Endothelial cell of umbilical vein (primary cell): ENCODE data around the gene MATN4. TPM values are rescaled to one million over a fixed set of nuclear protein-coding genes. Genes with fewer than 3 reads are reported as not detected.

Experiments
- BruUV-seq: library from RNA; stranded (reverse); fragments of 400-500 nt; replicated peaks from 2 replicates; lab custom pipeline; 2021; lab: Mats Ljungman, UMichigan
- CTCF ChIA-PET: fragments of 300-600, 350-600 bp; sonication (Branson Sonifier 250); formaldehyde crosslinking; loops from one replicate; lab custom pipeline; 2021; ENCODE audit warnings: antibody characterized with exemption, inconsistent platforms; lab: Charles Lee
- POLR2A ChIA-PET: fragments of 300-600, 350-600 bp; sonication (Branson Sonifier 250); formaldehyde crosslinking; loops from one replicate; lab custom pipeline; 2021; ENCODE audit warnings: antibody characterized with exemption, inconsistent platforms; lab: Charles Lee
- DNase-seq: peaks from one replicate; pipeline ENCODE4 v3.0.0-alpha.2; 2011; ENCODE audit warnings: low read depth, low spot score
- FAIRE-seq: peaks from 2 replicates; lab custom pipeline; 2011; peaks lifted over from hg19 to GRCh38; lab: Jason Lieb, UNC
- H2AFZ ChIP-seq: 2 replicates; pipeline ENCODE4 v1.6.0; 2012; ENCODE audit warnings: low read depth, low read length, control low read depth, inconsistent platforms
- H3K27ac ChIP-seq: 2 replicates; pipeline ENCODE4 v1.5.1; 2011; ENCODE audit warnings: low read depth, mild to moderate bottlenecking, control low read depth, low read length, moderate library complexity; ENCODE audit not compliant: insufficient read depth
- H3K27me3 ChIP-seq, 2 experiments: 2 replicates each; pipeline versions ENCODE4 v1.6.0 to v1.6.1; 2011; ENCODE audit warnings: low read length in 2 of 2, mixed read lengths in 1 of 2; ENCODE audit not compliant: control insufficient read depth in 2 of 2, insufficient read depth in 2 of 2
- H3K36me3 ChIP-seq, 2 experiments: 2 replicates in 1 of 2; 3 replicates in 1 of 2; pipeline ENCODE4 v1.5.1; 2011; ENCODE audit warnings: low read length in 2 of 2, mild to moderate bottlenecking in 1 of 2, moderate library complexity in 1 of 2; ENCODE audit not compliant: control insufficient read depth in 2 of 2, insufficient read depth in 2 of 2; ENCODE audit errors: extremely low read depth in 1 of 2
- H3K4me1 ChIP-seq: 3 replicates; pipeline ENCODE4 v1.5.1; 2011; ENCODE audit warnings: mild to moderate bottlenecking, low read length; ENCODE audit not compliant: control insufficient read depth, insufficient read depth; ENCODE audit errors: extremely low read depth
- H3K4me2 ChIP-seq: 2 replicates; pipeline ENCODE4 v1.6.1; 2011; ENCODE audit warnings: low read length, control low read depth, mixed read lengths; ENCODE audit not compliant: insufficient read depth
- H3K4me3 ChIP-seq, 3 experiments: fragments of 200-600 bp in 1 of 3; sonication (generic), shearing (Covaris generic) in 1 of 3; replicated peaks in 1 of 3; 2 replicates each; pipeline ENCODE4 v1.5.1; 2011 to 2016; ENCODE audit warnings: control low read depth in 3 of 3, low read length in 3 of 3, mild to moderate bottlenecking in 2 of 3, inconsistent platforms in 1 of 3, low read depth in 1 of 3, moderate library complexity in 1 of 3; ENCODE audit not compliant: insufficient read depth in 1 of 3
- H3K79me2 ChIP-seq: 2 replicates; pipeline ENCODE4 v1.6.0; 2012; ENCODE audit warnings: low read length, inconsistent platforms; ENCODE audit not compliant: control insufficient read depth, insufficient read depth
- H3K9ac ChIP-seq: replicated peaks from 2 replicates; pipeline ENCODE3; 2011; ENCODE audit warnings: low read length, control low read depth; ENCODE audit not compliant: insufficient read depth; ENCODE audit errors: extremely low read depth
- H3K9me1 ChIP-seq: replicated peaks from 3 replicates; pipeline ENCODE4 v1.6.0; 2011; ENCODE audit warnings: mild to moderate bottlenecking, low read length; ENCODE audit not compliant: control insufficient read depth, insufficient read depth; ENCODE audit errors: extremely low read depth
- H3K9me3 ChIP-seq: replicated peaks from 2 replicates; pipeline ENCODE4 v1.5.1; 2012; ENCODE audit warnings: low read length, inconsistent platforms; ENCODE audit not compliant: control insufficient read depth, insufficient read depth
- H4K20me1 ChIP-seq: replicated peaks from 2 replicates; pipeline ENCODE3; 2011; ENCODE audit warnings: mild to moderate bottlenecking, low read length; ENCODE audit not compliant: control insufficient read depth, insufficient read depth; ENCODE audit errors: extremely low read depth
- CTCF ChIP-seq, 2 donors: IDR thresholded peaks; 1 replicate in 1 of 2; 2 replicates in 1 of 2; pipeline ENCODE4 v1.5.1; 2011; ENCODE audit warnings: low read length in 2 of 2, mild to moderate bottlenecking in 2 of 2, moderate library complexity in 2 of 2, control low read depth in 1 of 2, inconsistent platforms in 1 of 2, low read depth in 1 of 2; ENCODE audit not compliant: insufficient read depth in 1 of 2; ENCODE audit errors: extremely low read depth in 1 of 2
- EZH2 ChIP-seq: IDR thresholded peaks from 2 replicates; pipeline ENCODE4 v1.6.1; 2012; ENCODE audit warnings: borderline replicate concordance, low read depth, mild to moderate bottlenecking, moderate library complexity, low read length, inconsistent platforms; ENCODE audit not compliant: severe bottlenecking
- FOS ChIP-seq: IDR thresholded peaks from 2 replicates; pipeline ENCODE4 v1.6.1; 2011; ENCODE audit warnings: mild to moderate bottlenecking, low read length, moderate library complexity, borderline replicate concordance; ENCODE audit not compliant: insufficient read depth
- GATA2 ChIP-seq: IDR thresholded peaks from 2 replicates; pipeline ENCODE4 v1.7.0; 2011; ENCODE audit warnings: low read depth, mild to moderate bottlenecking, moderate library complexity, mixed read lengths, low read length; ENCODE audit not compliant: insufficient read length, insufficient read depth
- JUN ChIP-seq: IDR thresholded peaks from 2 replicates; pipeline ENCODE4 v1.6.1; 2011; ENCODE audit warnings: borderline replicate concordance, low read depth; ENCODE audit not compliant: insufficient read length, insufficient read depth
- MYC ChIP-seq: IDR thresholded peaks from one replicate; pipeline ENCODE4 v1.6.1; 2011; ENCODE audit warnings: mild to moderate bottlenecking, low read depth, low read length
- POLR2A ChIP-seq: IDR thresholded peaks from 2 replicates; pipeline ENCODE4 v1.6.1; 2012; ENCODE audit warnings: low read depth, mild to moderate bottlenecking, control low read depth, low read length
- POLR2AphosphoS5 ChIP-seq: IDR thresholded peaks from 2 replicates; pipeline ENCODE4 v1.6.1; 2012; ENCODE audit warnings: low read depth, mild to moderate bottlenecking, control low read depth, low read length, moderate library complexity; ENCODE audit not compliant: insufficient read depth
- dilution Hi-C: fragments of 300-500 bp; cut with MboI; formaldehyde crosslinking; loops from one replicate; pipeline ENCODE4 v1.15.0; 2019; ENCODE audit warnings: low sequenced_read_pairs; ENCODE audit not compliant: extremely low pct_ligation_motif_present
- intact Hi-C: fragments of 100-400 bp; cut with micrococcal nuclease; formaldehyde crosslinking; loops from one replicate; pipeline ENCODE4 v1.10.0; 2022
- polyA plus RNA-seq, 4 experiments: library from polyadenylated mRNA; depleted of rRNA in 3 of 4; stranded (reverse) in 3 of 4; unstranded in 1 of 4; fragments of >200 nt; gene quantifications; 2 replicates each; pipeline versions ENCODE4 v1.2.1 to v1.2.3, GENCODE V29; 2011 to 2012; ENCODE audit warnings: missing spikeins in 1 of 4
- total RNA-seq: library from RNA; stranded (reverse); gene quantifications from 2 replicates; pipeline ENCODE4 v1.2.3, GENCODE V29; 2021

The MATN4 gene
- total and polyA plus RNA-seq, 2 donors (not counting 3 experiments of a cell fraction or from before 2014, with no cell fraction given) = 0.10 TPM; not detected in 1

- Histone ChIP-seq H3K79me2 (no peaks in the 10 kb centered on the region), H3K27me3 (peaks cover 24% of the 10 kb centered on the region in 2 experiments), H2AFZ (no peak overlapping the region), H3K36me3 (no peaks in the 10 kb centered on the region), H3K9me1 (no peaks in the 10 kb centered on the region), H3K4me3 (no peak overlapping the region), H3K27ac (no peak overlapping the region), H3K9ac (no peak overlapping the region), H3K4me1 (no peaks in the 10 kb centered on the region), H3K9me3 (no peaks in the 10 kb centered on the region), H4K20me1 (no peaks in the 10 kb centered on the region), H3K4me2 (no peak overlapping the region)
- dilution Hi-C loops = no loop called here
- TF ChIP-seq POLR2AphosphoS5 (no peak), JUN (no peak)
- intact Hi-C loops = no loop called here
- ChIA-PET CTCF (interaction anchor here (0.6 to 2.9 kb wide), 45 partner anchors 11 to 1191 kb away, joined by 3 to 57 read pairs (median 4); partner anchors contain the start of genes ELMO2, PIGT and SYS1), POLR2A (no interaction called here)
- no peak for DNase-seq
- BruUV-seq = no TSS peak
- no peak for FAIRE-seq
Observed at GRCh38 chr20:45312241-45312640, 4.1 kb upstream of the MATN4 start.

GRCh38 chr20:45311589-45312211, 3.6 kb upstream of the MATN4 start:
- CTCF ChIA-PET = interaction anchor here (0.6 to 2.9 kb wide), 38 partner anchors 10 to 1095 kb away, joined by 3 to 57 read pairs (median 4); partner anchors contain the start of genes ELMO2, PIGT and SYS1

More at GRCh38 chr20:45311589-45312211, 3.6 kb upstream of the MATN4 start:
- POLR2A ChIA-PET = no interaction called here
- TF ChIP-seq MYC = no peak
- TF ChIP-seq CTCF (IDR thresholded peaks at IDR 0.05; ENCODE audit: extremely low read depth in 1 of 2, insufficient read depth in 1 of 2, low read depth in 1 of 2, low read length in 2 of 2) = peak; percentile 84 to 97
- no peak for TF ChIP-seq POLR2A
- no peak for TF ChIP-seq EZH2
- TF ChIP-seq POLR2AphosphoS5 = no peak
- TF ChIP-seq FOS = no peak
- no peak for TF ChIP-seq GATA2
- Histone ChIP-seq H4K20me1 (no peaks in the 10 kb centered on the region), H2AFZ (peak overlapping the region; percentile 9), H3K4me1 (no peaks in the 10 kb centered on the region), H3K27me3 (peaks cover 18 to 21% of the 10 kb centered on the region in 2 experiments), H3K4me2 (no peak overlapping the region), H3K36me3 (no peaks in the 10 kb centered on the region), H3K79me2 (no peaks in the 10 kb centered on the region), H3K9me3 (no peaks in the 10 kb centered on the region), H3K9me1 (no peaks in the 10 kb centered on the region), H3K27ac (no peak overlapping the region), H3K9ac (no peak overlapping the region), H3K4me3 (no peak overlapping the region)
- dilution Hi-C loops (no loop called here), intact Hi-C loops (no loop called here)
- peak; percentile 57 for FAIRE-seq
- BruUV-seq = no TSS peak
- DNase-seq = peak; percentile 37
